NT2/D1 (cell line): ENCODE measurements around the gene SORCS1.

Experiments used
- YY1 ChIP-seq: IDR thresholded peaks from 2 replicates; pipeline ENCODE4 v1.6.1; 2011; ENCODE audit not compliant: insufficient read length, insufficient read depth
- ZNF274 ChIP-seq: IDR thresholded peaks from 2 replicates; pipeline ENCODE4 v1.6.1; 2011; ENCODE audit warnings: mild to moderate bottlenecking, low read depth, low read length

DNA sequence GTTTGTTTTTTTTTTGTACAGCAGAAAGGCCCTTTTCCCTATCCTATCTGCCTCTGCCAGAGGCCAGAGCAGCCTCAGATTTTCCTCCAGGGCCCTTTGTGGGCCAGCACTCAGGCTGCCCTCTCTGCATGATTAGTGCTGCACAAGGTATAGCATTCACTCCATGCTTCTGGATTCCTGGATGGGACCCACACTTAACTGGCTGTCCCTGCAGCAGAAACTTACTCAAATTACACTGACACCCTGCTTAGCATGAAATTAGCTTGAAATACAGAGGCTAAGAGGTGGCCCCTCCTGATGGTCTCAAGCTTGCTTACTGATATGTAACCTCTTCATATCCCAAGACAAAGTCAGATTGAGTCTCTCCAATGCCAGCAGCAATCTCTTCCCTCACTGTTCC, 239.3 kb downstream of the SORCS1 start:
- TF ChIP-seq YY1 (no peak), ZNF274 (no peak)
